Liver (tissue), 9 donors: Measurements from ENCODE around the gene ATP8B3. TPM values are rescaled to one million over a fixed set of nuclear protein-coding genes. Genes with fewer than 3 reads are reported as not detected.

Source experiments
- DNase-seq: peaks from one replicate; pipeline ENCODE4 v3.0.0-alpha.2; 2017; ENCODE audit warnings: low spot score
- H3K27ac ChIP-seq, 2 donors: one replicate each; pipeline ENCODE4 v1.7.0; 2013; ENCODE audit warnings: inconsistent platforms in 2 of 2, low read length in 2 of 2, control low read depth in 1 of 2, low read depth in 1 of 2, mild to moderate bottlenecking in 1 of 2
- H3K27me3 ChIP-seq, 4 donors: one replicate each; pipeline versions ENCODE4 v1.6.1 to v1.7.0; 2013; ENCODE audit warnings: low read length in 3 of 4, inconsistent platforms in 1 of 4, mild to moderate bottlenecking in 1 of 4, moderate library complexity in 1 of 4; ENCODE audit not compliant: control insufficient read depth in 4 of 4, insufficient read depth in 4 of 4
- H3K36me3 ChIP-seq, 4 donors: one replicate each; pipeline versions ENCODE4 v1.6.1 to v1.7.0; 2013; ENCODE audit warnings: low read length in 3 of 4, mild to moderate bottlenecking in 3 of 4, low read depth in 1 of 4, moderate library complexity in 1 of 4; ENCODE audit not compliant: control insufficient read depth in 4 of 4, insufficient read depth in 3 of 4
- H3K4me1 ChIP-seq, 4 donors: one replicate each; pipeline versions ENCODE4 v1.6.1 to v1.7.0; 2013; ENCODE audit warnings: low read length in 3 of 4, mild to moderate bottlenecking in 3 of 4, moderate library complexity in 1 of 4; ENCODE audit not compliant: control insufficient read depth in 4 of 4, insufficient read depth in 4 of 4
- H3K4me3 ChIP-seq, 3 donors: one replicate each; pipeline versions ENCODE4 v1.6.1 to v1.7.0; 2013; ENCODE audit warnings: low read length in 3 of 3, control low read depth in 1 of 3, low read depth in 1 of 3, mild to moderate bottlenecking in 1 of 3
- H3K9ac ChIP-seq, 2 donors: one replicate each; pipeline ENCODE4 v1.7.0; 2013; ENCODE audit warnings: low read length in 2 of 2, mild to moderate bottlenecking in 2 of 2, moderate library complexity in 2 of 2, control low read depth in 1 of 2, low read depth in 1 of 2
- H3K9me3 ChIP-seq, 4 donors: one replicate each; pipeline versions ENCODE4 v1.6.1 to v1.7.0; 2013; ENCODE audit warnings: low read length in 3 of 4; ENCODE audit not compliant: control insufficient read depth in 4 of 4
- EGR1 ChIP-seq, 2 donors: IDR thresholded peaks; 2 replicates each; pipeline ENCODE4 v1.6.1; 2016 to 2018; ENCODE audit warnings: antibody characterized with exemption in 2 of 2, low read depth in 2 of 2
- FOXA1 ChIP-seq: IDR thresholded peaks from 2 replicates; pipeline ENCODE4 v1.6.1; 2016; ENCODE audit warnings: antibody characterized with exemption
- FOXA2 ChIP-seq: IDR thresholded peaks from 2 replicates; pipeline ENCODE4 v1.6.1; 2016; ENCODE audit warnings: antibody characterized with exemption
- GABPA ChIP-seq, 2 donors: IDR thresholded peaks in 1 of 2; conservative IDR thresholded peaks in 1 of 2; 2 replicates each; pipeline ENCODE4 v1.6.1; 2016; ENCODE audit warnings: antibody characterized with exemption in 2 of 2, mild to moderate bottlenecking in 1 of 2, moderate library complexity in 1 of 2
- HNF4A ChIP-seq, 2 donors: conservative IDR thresholded peaks; 2 replicates each; pipeline ENCODE4 v1.6.1; 2016; ENCODE audit warnings: antibody characterized with exemption in 2 of 2, mild to moderate bottlenecking in 2 of 2
- HNF4G ChIP-seq: IDR thresholded peaks from 2 replicates; pipeline ENCODE4 v1.6.1; 2016; ENCODE audit warnings: antibody characterized with exemption
- JUND ChIP-seq, 2 donors: IDR thresholded peaks; 2 replicates each; pipeline ENCODE4 v1.6.1; 2016; ENCODE audit warnings: antibody characterized with exemption in 2 of 2
- NR2F2 ChIP-seq: IDR thresholded peaks from 2 replicates; pipeline ENCODE4 v1.6.1; 2016; ENCODE audit warnings: antibody characterized with exemption
- RAD21 ChIP-seq, 2 donors: IDR thresholded peaks; 2 replicates each; pipeline ENCODE4 v1.6.1; 2016; ENCODE audit warnings: antibody characterized with exemption in 2 of 2, mild to moderate bottlenecking in 2 of 2
- RXRA ChIP-seq, 2 donors: IDR thresholded peaks; 2 replicates each; pipeline ENCODE4 v1.6.1; 2017 to 2018; ENCODE audit warnings: antibody characterized with exemption in 2 of 2, mild to moderate bottlenecking in 1 of 2
- SP1 ChIP-seq: IDR thresholded peaks from 2 replicates; pipeline ENCODE4 v1.6.1; 2018; ENCODE audit warnings: antibody characterized with exemption, mild to moderate bottlenecking
- TAF1 ChIP-seq: conservative IDR thresholded peaks from 2 replicates; pipeline ENCODE4 v1.6.1; 2016; ENCODE audit warnings: antibody characterized with exemption, mild to moderate bottlenecking
- YY1 ChIP-seq: IDR thresholded peaks from 2 replicates; pipeline ENCODE4 v1.6.1; 2016; ENCODE audit warnings: antibody characterized with exemption, mild to moderate bottlenecking
- WGBS: extraction: QIAGEN DNeasy Blood & Tissue Kit; methylation state at CpG from one replicate; pipeline ENCODE4 v1.1.7; 2013; 5-methylcytosine and 5-hydroxymethylcytosine counted together
- polyA plus RNA-seq, 2 donors: library from polyadenylated mRNA; stranded (reverse) in 1 of 2; unstranded in 1 of 2; fragments of 200-250 nt in 1 of 2; fragments of >200 nt in 1 of 2; fragmentation: Nextera tagmentation in 1 of 2; extraction: Ambion mirVana in 1 of 2; gene quantifications; one replicate each; pipeline versions ENCODE4 v1.2.1 to v1.2.3, GENCODE V29; 2013 to 2015
- total RNA-seq, 2 donors: library from RNA; depleted of rRNA; stranded (reverse); fragments of >200 nt; gene quantifications; one replicate each; pipeline ENCODE4 v1.2.3, GENCODE V29; 2014
- TF ChIP-seq, protein P1 (sequence below): IDR thresholded peaks from 2 replicates; pipeline ENCODE4 v1.6.1; 2016; ENCODE audit warnings: antibody characterized with exemption
- TF ChIP-seq, protein P2 (sequence below): IDR thresholded peaks from 2 replicates; pipeline ENCODE4 v1.6.1; 2016; ENCODE audit warnings: antibody characterized with exemption
- TF ChIP-seq, protein P3 (sequence below): IDR thresholded peaks from 2 replicates; pipeline ENCODE4 v1.6.1; 2016; ENCODE audit warnings: antibody characterized with exemption
- TF ChIP-seq, protein P4 (sequence below): fragments of 150-350 bp; IDR thresholded peaks from 2 replicates; pipeline ENCODE4 v1.5.1; 2017; ENCODE audit warnings: improper control_type of control experiment, low read depth, low read length; ENCODE audit not compliant: missing input control
- donor health status: healthy.
- donor health status: healthy.
- donor health status: healthy.
- donor health status: healthy.
- donor health status: healthy.

Gene ATP8B3
- total and polyA plus RNA-seq, 4 donors = 0.42 to 3.1 (median 0.52) TPM

DNA sequence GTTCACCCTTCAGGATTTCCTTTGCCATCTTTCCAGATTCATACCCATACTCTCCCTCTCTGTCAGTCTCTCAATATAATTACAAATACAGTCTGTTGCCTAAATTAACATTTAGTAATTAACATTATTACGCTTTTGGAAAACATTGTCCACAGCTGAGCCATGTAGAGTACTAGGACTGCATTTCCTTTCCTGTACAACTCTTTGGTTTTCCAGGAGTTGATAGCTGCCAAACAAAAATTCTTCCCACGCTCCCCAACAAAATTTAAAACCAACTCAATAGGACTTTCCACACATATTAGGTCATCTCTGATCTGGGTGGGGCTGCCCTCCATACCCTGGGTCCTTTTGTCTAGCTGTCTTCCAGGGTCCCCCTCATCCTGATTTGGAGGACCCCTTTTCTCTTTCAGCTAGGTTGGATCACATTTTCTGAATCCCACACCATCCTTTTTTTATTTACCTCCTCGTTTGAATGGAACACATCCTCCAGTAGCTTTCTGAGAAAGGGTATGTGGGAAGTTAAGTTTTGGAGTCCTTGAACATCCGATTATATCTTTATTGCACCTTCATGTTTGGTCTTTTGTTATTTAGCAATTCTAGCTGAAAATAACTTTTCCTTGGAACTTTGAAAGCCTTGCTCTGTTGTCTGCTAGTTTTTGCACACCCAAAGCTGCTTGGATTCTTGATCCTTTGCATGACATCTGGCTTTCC lies 41.1 kb downstream of the ATP8B3 start:
- WGBS = 88% methylated on average over 4 of the region's 4 CpGs
- no peak overlapping the region for H3K9ac ChIP-seq
- H3K36me3 ChIP-seq = no peaks in the 10 kb centered on the region
- peaks cover 3 to 10% (median 6%) of the 10 kb centered on the region in 4 donors for H3K27me3 ChIP-seq
- TF ChIP-seq RXRA (IDR thresholded peaks at IDR 0.05) = no peak
- no peak for TF ChIP-seq YY1
- peaks cover 0 to 10% (median 3%) of the 10 kb centered on the region in 4 donors for H3K9me3 ChIP-seq
- no peaks in the 10 kb centered on the region for H3K4me1 ChIP-seq
- H3K4me3 ChIP-seq = no peak overlapping the region
- no peak for DNase-seq
- H3K27ac ChIP-seq = no peak overlapping the region

DNA sequence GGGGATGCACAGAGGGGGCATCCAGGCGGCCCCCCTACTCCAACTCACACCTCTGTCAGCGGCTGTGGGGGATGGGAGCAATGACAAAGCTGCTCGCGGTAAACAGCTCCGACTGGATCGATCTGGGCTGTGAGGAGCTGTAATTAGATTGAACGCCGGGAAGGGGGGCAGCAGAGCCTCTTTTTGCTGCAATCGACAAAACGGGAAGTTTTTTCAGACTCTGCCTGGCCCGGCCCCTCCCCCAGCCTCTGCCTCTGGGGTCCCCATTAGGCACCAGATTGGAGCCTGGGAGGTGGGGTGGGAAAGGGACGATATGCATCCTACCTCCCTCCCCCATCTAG lies 42.5 kb downstream of the ATP8B3 start:
- TF ChIP-seq NR2F2 (no peak), HNF4G (no peak), TAF1 (no peak)
- TF ChIP-seq, protein P1, sequence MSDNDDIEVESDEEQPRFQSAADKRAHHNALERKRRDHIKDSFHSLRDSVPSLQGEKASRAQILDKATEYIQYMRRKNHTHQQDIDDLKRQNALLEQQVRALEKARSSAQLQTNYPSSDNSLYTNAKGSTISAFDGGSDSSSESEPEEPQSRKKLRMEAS = no peak
- TF ChIP-seq, protein P2, sequence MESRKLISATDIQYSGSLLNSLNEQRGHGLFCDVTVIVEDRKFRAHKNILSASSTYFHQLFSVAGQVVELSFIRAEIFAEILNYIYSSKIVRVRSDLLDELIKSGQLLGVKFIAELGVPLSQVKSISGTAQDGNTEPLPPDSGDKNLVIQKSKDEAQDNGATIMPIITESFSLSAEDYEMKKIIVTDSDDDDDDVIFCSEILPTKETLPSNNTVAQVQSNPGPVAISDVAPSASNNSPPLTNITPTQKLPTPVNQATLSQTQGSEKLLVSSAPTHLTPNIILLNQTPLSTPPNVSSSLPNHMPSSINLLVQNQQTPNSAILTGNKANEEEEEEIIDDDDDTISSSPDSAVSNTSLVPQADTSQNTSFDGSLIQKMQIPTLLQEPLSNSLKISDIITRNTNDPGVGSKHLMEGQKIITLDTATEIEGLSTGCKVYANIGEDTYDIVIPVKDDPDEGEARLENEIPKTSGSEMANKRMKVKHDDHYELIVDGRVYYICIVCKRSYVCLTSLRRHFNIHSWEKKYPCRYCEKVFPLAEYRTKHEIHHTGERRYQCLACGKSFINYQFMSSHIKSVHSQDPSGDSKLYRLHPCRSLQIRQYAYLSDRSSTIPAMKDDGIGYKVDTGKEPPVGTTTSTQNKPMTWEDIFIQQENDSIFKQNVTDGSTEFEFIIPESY = no peak
- H3K27me3 ChIP-seq = peaks cover 6 to 13% (median 9%) of the 10 kb centered on the region in 4 donors
- no peaks in the 10 kb centered on the region for H3K36me3 ChIP-seq
- no peak overlapping the region for H3K27ac ChIP-seq
- DNase-seq = no peak
- no peak overlapping the region for H3K4me3 ChIP-seq
- 6% methylated on average over 12 of the region's 12 CpGs for WGBS
- H3K9me3 ChIP-seq = peaks cover 0 to 7% (median 2%) of the 10 kb centered on the region in 4 donors
- H3K4me1 ChIP-seq = no peaks in the 10 kb centered on the region
- H3K9ac ChIP-seq = no peak overlapping the region

DNA sequence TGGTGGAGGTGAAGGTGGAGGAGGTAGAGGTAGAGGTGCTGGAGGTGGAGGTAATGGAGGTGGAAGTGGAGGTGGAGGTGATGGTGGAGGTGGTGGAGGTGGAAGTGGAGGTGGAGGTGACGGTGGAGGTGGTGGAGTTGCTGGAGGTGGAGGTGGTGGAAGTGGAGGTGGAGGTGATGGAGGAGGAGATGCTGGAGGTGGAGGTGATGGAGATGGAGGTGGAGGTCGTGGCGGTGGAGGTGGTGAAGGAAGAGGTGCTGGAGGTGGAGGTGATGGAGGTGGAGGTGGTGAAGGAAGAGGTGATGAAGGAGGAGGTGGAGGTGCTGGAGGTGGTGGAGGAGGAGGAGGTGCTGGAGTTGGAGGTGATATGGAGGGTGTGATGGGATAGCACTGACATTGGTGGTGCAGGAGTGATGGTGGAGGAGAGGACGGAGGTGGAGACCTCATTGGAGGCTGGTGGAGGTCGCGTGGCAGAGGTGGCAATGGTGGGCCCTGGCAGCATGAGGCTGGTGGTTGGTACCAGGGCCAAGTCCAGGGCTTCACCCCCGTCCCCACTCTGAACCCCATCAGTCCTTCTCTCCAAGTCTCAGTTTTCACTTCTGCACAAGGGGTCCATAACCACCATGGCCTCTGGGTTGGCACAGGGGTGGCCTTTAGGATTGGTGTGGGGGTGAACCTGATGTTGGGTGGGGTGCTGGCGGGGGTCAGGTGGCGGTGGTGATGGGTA lies 43.0 kb downstream of the ATP8B3 start:
- no peaks in the 10 kb centered on the region for H3K4me1 ChIP-seq
- peaks cover 6 to 13% (median 9%) of the 10 kb centered on the region in 4 donors for H3K27me3 ChIP-seq
- peaks cover 0 to 7% (median 2%) of the 10 kb centered on the region in 4 donors for H3K9me3 ChIP-seq
- H3K9ac ChIP-seq = no peak overlapping the region
- H3K27ac ChIP-seq = no peak overlapping the region
- DNase-seq = no peak
- 71% methylated on average over 9 of the region's 9 CpGs for WGBS
- TF ChIP-seq, protein P1 = no peak
- TF ChIP-seq FOXA1 = no peak
- TF ChIP-seq EGR1 (IDR thresholded peaks at IDR 0.05; ENCODE audit: low read depth in 2 of 2) = no peak
- TF ChIP-seq, protein P2 = no peak
- TF ChIP-seq NR2F2 = no peak
- TF ChIP-seq JUND (IDR thresholded peaks at IDR 0.05) = no peak
- no peak for TF ChIP-seq GABPA (IDR thresholded peaks at IDR 0.05 in 1 of 2, conservative IDR thresholded peaks at IDR 0.05 in 1 of 2)
- no peak for TF ChIP-seq YY1
- TF ChIP-seq SP1 = no peak
- TF ChIP-seq, protein P3, sequence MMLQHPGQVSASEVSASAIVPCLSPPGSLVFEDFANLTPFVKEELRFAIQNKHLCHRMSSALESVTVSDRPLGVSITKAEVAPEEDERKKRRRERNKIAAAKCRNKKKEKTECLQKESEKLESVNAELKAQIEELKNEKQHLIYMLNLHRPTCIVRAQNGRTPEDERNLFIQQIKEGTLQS = no peak
- TF ChIP-seq, protein P4, sequence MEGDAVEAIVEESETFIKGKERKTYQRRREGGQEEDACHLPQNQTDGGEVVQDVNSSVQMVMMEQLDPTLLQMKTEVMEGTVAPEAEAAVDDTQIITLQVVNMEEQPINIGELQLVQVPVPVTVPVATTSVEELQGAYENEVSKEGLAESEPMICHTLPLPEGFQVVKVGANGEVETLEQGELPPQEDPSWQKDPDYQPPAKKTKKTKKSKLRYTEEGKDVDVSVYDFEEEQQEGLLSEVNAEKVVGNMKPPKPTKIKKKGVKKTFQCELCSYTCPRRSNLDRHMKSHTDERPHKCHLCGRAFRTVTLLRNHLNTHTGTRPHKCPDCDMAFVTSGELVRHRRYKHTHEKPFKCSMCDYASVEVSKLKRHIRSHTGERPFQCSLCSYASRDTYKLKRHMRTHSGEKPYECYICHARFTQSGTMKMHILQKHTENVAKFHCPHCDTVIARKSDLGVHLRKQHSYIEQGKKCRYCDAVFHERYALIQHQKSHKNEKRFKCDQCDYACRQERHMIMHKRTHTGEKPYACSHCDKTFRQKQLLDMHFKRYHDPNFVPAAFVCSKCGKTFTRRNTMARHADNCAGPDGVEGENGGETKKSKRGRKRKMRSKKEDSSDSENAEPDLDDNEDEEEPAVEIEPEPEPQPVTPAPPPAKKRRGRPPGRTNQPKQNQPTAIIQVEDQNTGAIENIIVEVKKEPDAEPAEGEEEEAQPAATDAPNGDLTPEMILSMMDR = no peak
- TF ChIP-seq RAD21 (IDR thresholded peaks at IDR 0.05) = no peak
- TF ChIP-seq HNF4A (conservative IDR thresholded peaks at IDR 0.05) = no peak
- TF ChIP-seq HNF4G = no peak
- TF ChIP-seq TAF1 = no peak
- TF ChIP-seq FOXA2 = no peak
- no peak overlapping the region for H3K4me3 ChIP-seq
- no peaks in the 10 kb centered on the region for H3K36me3 ChIP-seq
